Omental fat pad (tissue), 4 donors: ENCODE results near the gene CHST1. TPM values are rescaled to one million over a fixed set of nuclear protein-coding genes. Genes with fewer than 3 reads are reported as not detected.

Source experiments
- ATAC-seq: fragments of 150-250 bp; one replicate; pipeline ENCODE4 v1.9.1; 2016; ENCODE audit warnings: mild to moderate bottlenecking, moderate library complexity; ENCODE audit not compliant: low FRiP score
- DNase-seq: peaks from one replicate; pipeline ENCODE4 v3.0.0-alpha.2; 2019; ENCODE audit warnings: low spot score
- CTCF ChIP-seq, 3 donors: fragments of 450-650 bp; IDR thresholded peaks; one replicate each; pipeline ENCODE4 v1.5.1; 2016 to 2017; ENCODE audit warnings: antibody characterized with exemption in 3 of 3, mild to moderate bottlenecking in 3 of 3, moderate library complexity in 2 of 3
- total RNA-seq, 4 donors: library from RNA; depleted of rRNA; stranded (reverse); fragments of >200 nt; gene quantifications; one replicate each; pipeline ENCODE4 v1.1.0, GENCODE V29; 2016

The CHST1 gene
- total RNA-seq, 4 donors from 2014 or later: 0.37 to 8.4 (median 2.7) TPM

- DNase-seq: no peak
- TF ChIP-seq CTCF (IDR thresholded peaks at IDR 0.05): no peak
- ATAC-seq: no peak
Observed at GRCh38 chr11:45684440-45684839, 19.0 kb upstream of the CHST1 start.

GRCh38 chr11:45683271-45684058 is 18.0 kb upstream of the CHST1 start:
- ATAC-seq: no peak
- TF ChIP-seq CTCF (IDR thresholded peaks at IDR 0.05): no peak
- DNase-seq: no peak

GRCh38 chr11:45679806-45680205 is 14.4 kb upstream of the CHST1 start:
- no peak for ATAC-seq
- DNase-seq: no peak
- TF ChIP-seq CTCF (IDR thresholded peaks at IDR 0.05): no peak

- no peak for TF ChIP-seq CTCF (IDR thresholded peaks at IDR 0.05)
- DNase-seq (no peak), ATAC-seq (no peak)
Observed at GRCh38 chr11:45678976-45679375, 13.6 kb upstream of the CHST1 start.

GRCh38 chr11:45677770-45678512 is 12.5 kb upstream of the CHST1 start:
- ATAC-seq (no peak), DNase-seq (no peak)
- no peak for TF ChIP-seq CTCF (IDR thresholded peaks at IDR 0.05)

- ATAC-seq (no peak), DNase-seq (no peak)
- TF ChIP-seq CTCF (IDR thresholded peaks at IDR 0.05): no peak
Observed at GRCh38 chr11:45676522-45677095, 11.2 kb upstream of the CHST1 start.
